Fibroblast of mammary gland (primary cell): Measurements from ENCODE around the gene NAB2.

ENCODE experiments used
- DNase-seq: peaks from one replicate; pipeline ENCODE4 v3.0.0-alpha.2; 2010; ENCODE audit warnings: low read depth
- H3K4me3 ChIP-seq: 2 replicates; pipeline ENCODE4 v1.5.1; 2011; ENCODE audit warnings: low read depth, mild to moderate bottlenecking, low read length, moderate library complexity; ENCODE audit not compliant: control insufficient read depth
- CTCF ChIP-seq: conservative IDR thresholded peaks from 2 replicates; pipeline ENCODE4 v1.5.1; 2011; ENCODE audit warnings: low read depth, low read length, inconsistent platforms; ENCODE audit not compliant: control insufficient read depth, insufficient read depth

NAB2 gene

GRCh38 chr12:57095440-57095839, 6.5 kb downstream of the NAB2 start:
- TF ChIP-seq CTCF, result no peak
- no peak overlapping the region for H3K4me3 ChIP-seq
- no peak for DNase-seq

DNA sequence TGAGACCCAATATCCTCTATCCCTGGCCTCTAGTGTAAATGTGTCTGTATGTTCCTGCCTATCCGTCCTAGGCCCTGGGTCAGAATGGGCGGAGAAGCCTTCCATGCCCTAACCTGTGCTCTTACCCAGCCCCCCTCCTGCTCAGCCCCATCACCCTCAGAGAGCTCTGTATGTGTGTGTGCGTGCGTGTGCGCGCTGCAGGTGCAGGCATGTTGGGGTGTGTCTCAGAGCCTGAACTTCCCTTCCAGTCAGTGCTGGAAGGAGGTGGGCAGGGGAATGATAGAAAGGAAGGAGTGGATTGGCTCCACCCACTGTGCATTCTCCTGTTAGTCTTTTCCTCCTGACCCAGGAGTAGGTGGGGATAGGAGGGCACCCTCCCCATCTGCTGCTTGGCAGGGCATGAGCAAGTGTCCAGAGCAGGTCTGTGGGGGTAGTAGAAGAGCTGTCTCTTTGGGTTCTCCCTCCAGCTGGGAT, 7.2 kb downstream of the NAB2 start:
- no peak overlapping the region for H3K4me3 ChIP-seq
- no peak for TF ChIP-seq CTCF
- DNase-seq, result peak; percentile 25

GRCh38 chr12:57096748-57097553, 8.0 kb downstream of the NAB2 start:
- DNase-seq, result no peak
- no peak for TF ChIP-seq CTCF
- no peak overlapping the region for H3K4me3 ChIP-seq

- TF ChIP-seq CTCF, result no peak
- no peak overlapping the region for H3K4me3 ChIP-seq
- peak; percentile 31 for DNase-seq
Observed at GRCh38 chr12:57097554-57097835, 8.6 kb downstream of the NAB2 start.

DNA sequence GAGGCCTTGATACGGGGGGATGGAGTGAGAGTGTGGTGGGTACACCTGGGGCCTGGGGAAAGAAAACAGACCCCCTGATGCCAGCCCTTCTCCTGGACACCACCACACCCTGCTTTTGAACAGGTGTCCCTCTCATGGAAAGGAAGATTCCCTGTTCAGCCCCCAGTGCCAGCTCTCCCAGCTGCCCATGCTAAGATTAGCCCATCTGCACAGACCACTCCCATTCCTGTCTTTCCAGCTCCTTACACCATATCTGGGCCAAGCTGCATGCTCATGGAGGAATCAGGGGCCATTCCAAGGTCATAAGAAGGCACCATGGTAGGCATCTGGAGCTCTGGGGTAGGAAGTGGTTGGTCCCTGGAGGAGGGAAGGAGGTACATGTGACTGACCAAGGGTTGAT, 9.6 kb downstream of the NAB2 start:
- no peak overlapping the region for H3K4me3 ChIP-seq
- no peak for TF ChIP-seq CTCF
- no peak for DNase-seq

DNA sequence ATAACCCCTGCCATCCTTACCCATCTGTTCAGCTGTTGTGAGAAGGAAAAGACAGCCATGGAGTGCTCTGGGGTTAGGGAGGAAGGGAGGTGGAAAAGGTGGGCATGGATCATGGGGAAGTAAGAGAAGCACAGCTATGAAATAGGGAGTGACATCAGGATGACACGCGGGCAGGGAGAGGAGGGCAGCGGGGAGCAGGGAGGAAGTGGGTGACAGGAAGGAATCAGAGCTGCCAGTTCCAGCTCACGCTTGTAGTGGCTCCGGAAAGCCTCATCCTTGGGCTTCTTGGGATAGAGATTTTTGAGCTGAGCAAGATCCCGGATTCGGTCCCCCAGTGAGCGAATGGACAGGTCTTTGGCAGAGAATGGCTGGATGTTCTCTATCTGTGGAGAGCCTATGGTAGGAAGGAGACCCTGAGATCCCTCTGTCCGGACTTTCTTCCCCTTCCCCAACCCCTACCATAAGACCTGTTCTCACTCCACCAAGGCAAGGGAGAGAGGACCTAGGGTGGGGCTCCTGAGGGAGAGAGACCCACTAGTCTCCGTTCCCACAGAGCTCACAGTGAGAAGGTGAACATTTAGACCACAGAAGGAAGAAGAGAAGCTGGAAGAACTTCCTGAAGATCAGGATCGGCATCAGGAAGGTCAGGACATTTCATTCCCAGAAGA, 10.3 kb downstream of the NAB2 start:
- no peak for DNase-seq
- TF ChIP-seq CTCF, result no peak
- no peak overlapping the region for H3K4me3 ChIP-seq
